GM19372 (cell line): ENCODE results near the gene RRP8.

ENCODE experiments used
- ATAC-seq: cut with Tn5 transposase; IDR thresholded peaks from one replicate; pipeline ENCODE4 v1.9.1; 2021; ENCODE audit warnings: mild to moderate bottlenecking, low read depth, moderate library complexity; ENCODE audit not compliant: unreplicated experiment

Gene RRP8

GRCh38 chr11:6572215-6572614, 31.2 kb downstream of the RRP8 start:
- ATAC-seq: no peak

GRCh38 chr11:6571434-6572008, 31.9 kb downstream of the RRP8 start:
- ATAC-seq: no peak

- no peak for ATAC-seq
Observed at GRCh38 chr11:6570691-6571427, 32.6 kb downstream of the RRP8 start.

DNA sequence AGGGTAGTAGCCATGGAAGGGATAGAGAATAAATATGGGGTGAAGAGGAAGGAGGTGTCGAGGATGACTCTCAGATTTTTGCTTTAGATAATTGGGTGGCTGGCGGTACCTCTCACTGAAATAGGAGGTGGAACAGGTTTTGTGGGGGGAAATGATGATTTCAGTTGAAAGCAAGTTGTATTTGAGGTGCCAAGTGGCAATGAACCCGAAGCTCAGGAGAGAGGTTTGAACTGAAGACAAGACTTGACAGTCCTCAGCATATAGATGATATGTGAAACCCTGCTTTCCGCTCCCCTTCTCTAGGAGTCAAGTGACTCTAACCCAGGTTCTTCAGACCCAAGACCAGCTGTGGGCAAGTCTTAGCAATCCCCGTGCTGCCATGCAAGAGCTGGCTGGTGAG, 33.7 kb downstream of the RRP8 start:
- ATAC-seq: no peak

DNA sequence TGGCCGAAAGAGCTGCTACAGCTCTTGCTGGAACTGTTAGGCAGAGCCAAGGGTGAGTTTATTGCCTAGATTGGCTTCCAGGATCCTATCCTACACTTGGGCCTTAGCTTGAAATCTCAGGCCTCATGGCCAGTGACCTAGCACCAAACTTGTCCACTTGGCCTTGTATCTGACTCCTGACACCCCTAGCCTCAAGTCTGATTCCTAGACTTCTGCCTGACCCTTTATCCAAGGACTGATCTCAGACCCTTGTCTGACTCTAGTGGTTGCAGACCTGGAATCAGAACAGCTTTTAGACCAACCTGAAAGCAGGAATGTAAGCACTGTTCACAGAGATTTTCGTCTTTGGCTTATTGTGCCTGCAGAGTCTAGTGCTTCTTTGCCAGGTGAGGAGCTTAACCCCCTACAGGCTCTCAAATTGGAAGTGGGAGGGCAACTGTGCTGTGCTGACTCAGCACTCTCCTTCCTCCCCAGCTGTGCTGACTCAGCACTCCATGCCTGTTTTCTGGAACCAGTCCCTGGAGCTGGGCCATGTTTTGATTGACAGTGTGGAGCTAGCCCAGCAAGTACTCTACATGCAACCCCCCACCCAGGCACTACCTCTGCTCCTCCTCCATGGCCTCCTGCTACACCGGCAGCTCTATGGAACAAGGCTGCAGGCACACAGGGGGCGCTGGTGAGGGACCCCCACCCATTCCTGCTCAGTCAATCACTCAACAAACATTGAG, 35.1 kb downstream of the RRP8 start:
- no peak for ATAC-seq

GRCh38 chr11:6567371-6567745, 36.1 kb downstream of the RRP8 start:
- no peak for ATAC-seq

DNA sequence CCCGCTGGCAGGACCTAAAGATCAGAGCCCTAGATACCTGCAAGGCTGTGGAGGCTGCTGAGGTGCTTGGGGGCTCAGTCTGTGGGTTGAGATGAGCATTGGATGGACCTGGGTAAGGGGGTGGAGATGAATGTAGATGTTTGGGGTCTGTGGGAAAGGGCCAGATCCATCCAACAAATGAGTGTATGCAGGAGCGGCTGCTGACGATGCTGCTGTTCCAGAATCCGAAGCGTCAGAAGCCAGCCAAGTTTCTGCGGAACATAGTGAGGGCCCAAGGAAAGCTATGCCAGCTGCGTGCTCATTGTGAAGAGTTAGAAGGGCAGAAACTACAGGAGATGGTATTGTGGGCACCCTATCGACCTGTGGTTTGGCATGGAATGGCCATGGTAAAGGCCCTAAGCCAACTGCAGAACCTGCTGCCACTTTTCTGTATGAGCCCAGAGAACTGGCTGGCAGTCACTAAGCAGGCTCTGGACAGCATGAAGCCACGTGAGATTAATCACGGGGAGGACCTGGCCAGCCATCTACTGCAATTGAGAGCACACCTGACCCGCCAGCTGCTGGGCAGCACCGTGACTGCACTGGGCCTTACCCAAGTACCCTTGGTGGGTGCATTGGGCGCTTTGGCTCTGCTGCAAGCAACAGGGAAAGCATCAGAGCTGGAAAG, 36.6 kb downstream of the RRP8 start:
- no peak for ATAC-seq

GRCh38 chr11:6565988-6566703, 37.3 kb downstream of the RRP8 start:
- no peak for ATAC-seq

GRCh38 chr11:6565325-6565724, 38.1 kb downstream of the RRP8 start:
- no peak for ATAC-seq

- ATAC-seq: no peak
Observed at GRCh38 chr11:6563667-6564066, 39.7 kb downstream of the RRP8 start.

DNA sequence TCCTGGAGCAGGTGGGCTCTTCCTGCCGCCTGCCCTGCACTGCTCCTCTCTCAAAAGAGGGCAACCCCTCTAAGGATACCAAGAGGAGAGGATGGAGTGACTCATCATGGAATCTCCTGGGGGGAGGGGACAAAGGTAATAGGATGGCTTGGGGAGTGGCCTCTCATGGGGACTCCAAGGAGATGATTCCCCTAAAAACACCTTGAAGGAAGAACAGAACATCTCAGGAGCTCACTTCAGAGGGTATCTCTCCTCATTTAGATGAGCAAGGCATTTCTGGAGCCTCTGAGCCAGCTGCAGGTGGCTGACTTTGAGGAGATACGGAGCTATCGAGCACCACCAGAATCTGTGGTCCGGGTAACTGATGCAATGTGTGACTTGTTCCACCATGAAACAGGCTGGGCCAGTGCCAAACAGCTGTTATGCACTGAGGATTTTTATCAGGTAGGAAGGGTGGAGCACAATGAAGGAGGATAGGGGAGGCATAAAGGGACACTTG, 40.2 kb downstream of the RRP8 start:
- no peak for ATAC-seq

GRCh38 chr11:6561288-6561687, 42.1 kb downstream of the RRP8 start:
- no peak for ATAC-seq

- ATAC-seq: no peak
Observed at GRCh38 chr11:6559369-6559768, 44.0 kb downstream of the RRP8 start.

DNA sequence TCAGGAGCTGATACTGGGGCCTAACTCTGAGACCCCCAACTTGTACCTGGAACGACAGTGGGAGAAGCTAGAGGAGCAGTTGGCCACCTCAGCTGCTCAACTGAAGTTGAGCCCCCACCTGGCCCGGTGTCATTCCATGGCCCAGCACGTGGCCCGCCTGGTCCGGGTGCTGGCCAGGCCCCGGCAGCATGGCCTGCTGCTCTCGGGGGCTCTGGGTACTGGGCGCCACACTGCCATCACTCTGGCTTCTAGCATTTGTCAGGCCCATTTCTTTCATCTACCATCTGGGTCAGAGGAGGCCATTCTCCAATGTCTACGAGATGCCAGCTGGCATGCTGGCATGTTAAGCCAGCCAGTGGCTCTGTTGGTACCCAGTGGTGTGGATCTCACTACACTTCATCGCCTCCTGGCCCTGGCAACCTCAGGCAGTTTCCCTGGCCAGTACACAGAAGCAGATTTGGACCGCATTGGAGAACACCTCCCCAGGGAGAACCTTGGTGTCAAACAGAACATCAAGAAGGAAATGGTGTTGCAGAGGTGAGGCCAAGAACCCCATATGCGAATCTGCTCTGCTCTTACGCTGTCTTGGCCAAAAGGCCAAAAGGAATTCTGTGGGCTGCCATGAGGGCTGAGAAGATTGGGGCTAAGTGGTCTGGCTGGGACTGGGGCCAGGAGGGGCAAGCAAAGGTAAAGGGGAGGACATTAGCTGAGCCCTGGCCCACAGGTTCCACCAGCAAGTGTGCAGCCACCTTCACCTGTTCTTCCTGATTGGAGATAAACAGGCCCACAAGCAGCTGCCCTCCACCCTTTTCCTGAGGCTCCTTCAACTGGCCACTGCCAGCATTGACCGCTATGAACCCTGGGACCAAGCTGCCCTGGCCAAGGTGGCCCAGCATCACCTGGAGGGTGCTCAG, 45.4 kb downstream of the RRP8 start:
- ATAC-seq: no peak

DNA sequence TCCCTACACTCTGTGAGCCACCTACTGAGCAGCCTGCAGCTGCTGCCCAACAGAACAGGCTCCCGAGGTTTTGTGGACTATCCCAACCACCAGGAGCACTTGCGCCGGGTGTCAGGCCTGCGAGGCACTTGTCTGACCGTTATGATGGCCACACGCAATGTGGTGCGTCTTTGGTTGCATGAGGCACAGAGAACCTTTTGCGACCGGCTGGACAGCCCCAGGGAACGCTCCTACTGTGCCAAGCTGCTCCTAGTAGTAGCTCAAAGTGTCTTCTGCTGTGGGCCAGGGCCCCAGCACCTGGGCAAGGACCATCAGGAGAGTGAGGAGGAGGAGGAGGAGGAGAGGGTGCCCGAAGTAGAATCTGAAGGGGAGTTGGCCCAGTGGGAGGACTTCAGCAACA, 46.4 kb downstream of the RRP8 start:
- ATAC-seq: no peak

DNA sequence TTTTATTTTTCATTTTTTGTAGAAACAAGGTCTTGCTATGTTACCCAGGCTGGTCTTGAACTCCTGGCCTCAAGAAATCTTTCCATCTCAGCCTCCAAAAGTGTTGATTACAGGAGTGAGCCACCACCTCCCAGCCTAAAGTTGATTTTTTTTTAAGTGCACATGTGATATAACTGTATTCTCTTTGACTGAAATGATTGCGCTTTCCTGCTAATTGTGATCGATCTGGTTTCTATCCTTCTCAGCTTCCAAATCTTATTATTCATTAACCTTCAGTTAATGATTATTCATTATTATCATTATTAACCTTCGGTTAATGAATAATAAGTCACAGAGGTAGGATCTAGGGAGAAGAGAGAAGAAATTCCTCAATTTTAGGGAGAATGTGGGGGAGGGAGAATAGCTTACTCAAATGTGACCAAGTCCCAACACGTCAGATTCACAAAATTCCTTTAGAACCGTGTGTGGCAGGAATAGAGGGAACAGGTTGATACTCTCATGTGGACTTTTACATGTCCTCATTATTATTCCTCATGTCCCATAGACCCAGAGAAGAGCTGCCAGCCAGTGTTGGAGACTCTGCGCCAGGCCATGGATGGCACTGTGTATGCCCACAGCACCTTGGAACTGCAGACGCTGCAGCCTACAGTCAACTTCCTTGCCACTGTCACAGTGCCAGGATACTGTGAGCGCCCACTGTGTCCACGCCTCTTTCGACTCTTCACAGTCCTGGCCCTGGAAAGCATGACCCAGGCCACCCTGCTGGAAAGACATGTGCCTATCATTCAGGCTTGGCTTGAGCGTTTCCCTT, 47.1 kb downstream of the RRP8 start:
- no peak for ATAC-seq

DNA sequence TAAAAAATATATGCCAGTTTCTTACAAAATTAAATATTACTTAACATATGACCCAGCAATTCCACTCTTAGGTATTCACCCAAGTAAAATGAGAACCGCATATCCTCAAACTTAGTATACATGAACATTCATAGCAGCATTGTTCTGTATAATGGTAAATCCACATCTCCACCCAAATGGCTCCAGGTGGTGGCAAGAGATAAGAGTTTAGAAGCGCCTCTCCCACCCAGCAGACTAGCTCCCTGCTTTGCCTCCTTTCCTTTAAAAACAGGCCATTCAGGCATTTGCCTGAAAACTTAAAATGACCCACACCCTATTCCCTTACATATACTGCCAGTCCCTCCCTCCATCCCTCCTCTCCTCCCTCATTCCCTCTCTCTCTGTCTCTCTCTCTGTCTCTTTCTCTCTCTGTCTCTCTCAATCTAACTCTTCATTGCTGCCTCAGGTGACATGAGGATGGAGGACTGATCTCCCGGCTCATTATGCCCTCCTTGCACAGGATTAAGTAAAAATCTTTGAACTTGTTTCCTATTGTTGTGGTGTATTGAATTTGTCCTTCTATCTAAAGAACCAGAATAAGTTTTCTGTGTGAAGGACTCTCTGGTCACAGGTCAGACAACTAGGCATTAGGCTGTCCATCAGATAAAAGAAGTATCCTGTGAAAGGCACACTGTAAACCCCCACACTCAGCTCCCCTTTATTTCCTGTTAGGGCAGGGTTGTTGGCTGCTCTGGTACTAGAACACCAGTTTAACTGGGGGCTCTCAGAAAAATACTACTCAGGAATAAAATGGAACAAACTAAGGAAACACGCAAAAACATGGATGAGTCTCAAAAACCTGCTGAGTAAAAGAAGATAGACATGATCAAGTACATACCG, 48.3 kb downstream of the RRP8 start:
- no peak for ATAC-seq

- no peak for ATAC-seq
Observed at GRCh38 chr11:6553634-6554033, 49.8 kb downstream of the RRP8 start.
